Stimulated activated CD4-positive, alpha-beta T cell treated with anti-CD3 and anti-CD28 coated beads, Interleukin-2, amount 100 ng/mL, for 48 hours (primary cell): ENCODE data around the gene TPI1.
"Not testable (repeated sequence)": the region's sequence is repeated elsewhere in the genome, so short reads cannot be mapped to it uniquely, and the experiment has no call there.

ENCODE experiments used
- DNase-seq, 2 donors: peaks; one replicate each; pipeline ENCODE4 v3.0.0-alpha.2; 2020

Gene TPI1

DNA sequence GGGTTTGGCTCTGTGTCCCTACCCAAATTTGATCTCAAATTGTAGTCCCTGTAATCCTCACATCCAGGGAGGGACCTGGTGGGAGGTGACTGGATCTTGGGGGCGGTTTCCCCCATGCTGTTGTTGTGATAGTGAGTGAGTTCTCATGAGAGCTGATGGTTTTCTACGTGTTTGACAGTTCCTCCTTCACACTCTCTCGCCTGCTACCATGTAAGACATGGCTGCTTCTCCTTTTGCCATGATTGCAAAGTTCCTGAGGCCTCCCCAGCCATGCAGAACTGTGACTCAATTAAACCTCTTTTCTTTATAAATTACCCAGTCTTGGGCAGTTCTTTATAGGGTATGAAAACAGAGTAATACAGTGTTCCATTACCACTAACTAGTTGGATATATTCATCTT is 27.0 kb downstream of the TPI1 start:
- DNase-seq, result no peak

DNA sequence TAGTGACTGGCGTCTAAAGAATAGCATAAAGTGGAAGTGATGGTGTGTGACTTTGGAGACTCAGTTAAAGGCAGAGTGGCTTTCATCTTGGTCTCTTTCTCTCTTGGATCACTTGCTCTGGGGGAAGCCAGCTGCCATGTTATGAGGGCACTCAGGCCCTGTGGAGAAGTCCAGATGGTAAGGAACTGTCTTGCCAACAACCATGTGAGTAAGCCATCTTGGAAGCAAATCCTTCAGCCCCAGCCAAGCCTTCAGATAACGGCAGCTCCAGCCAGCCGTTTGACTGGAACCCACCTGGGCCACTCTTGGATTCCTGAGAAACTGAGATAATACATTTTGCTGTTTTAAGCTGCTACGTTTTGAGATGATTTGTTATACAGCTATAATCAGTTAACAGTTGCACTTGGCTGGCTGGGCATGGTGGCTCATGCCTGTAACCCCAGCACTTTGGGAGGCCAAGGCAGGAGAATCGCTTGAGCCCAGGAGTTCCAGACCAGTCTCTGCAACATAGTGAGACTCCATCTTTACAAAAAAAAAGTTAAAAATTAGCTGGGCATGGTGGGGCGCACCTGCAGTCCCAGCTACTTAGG is 29.6 kb downstream of the TPI1 start:
- no peak for DNase-seq

DNA sequence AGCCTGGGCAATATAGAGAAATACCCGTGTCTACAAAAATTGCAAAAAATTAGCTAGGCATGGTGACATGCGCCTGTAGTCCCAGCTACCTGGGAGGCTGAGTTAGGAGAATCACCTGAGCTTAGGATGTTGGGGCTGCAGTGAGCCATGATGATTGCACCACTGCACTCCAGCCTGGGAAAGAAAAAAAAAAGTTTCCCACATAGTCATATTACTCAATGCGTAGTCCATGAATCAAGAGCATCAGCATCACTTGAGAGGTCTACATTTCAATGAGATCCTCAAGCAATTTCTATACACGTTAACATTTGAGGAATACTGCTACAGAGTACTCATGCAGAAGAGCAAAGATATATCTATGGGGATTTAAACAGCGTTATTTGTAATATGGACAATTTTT is 32.1 kb downstream of the TPI1 start:
- DNase-seq, result no peak

DNA sequence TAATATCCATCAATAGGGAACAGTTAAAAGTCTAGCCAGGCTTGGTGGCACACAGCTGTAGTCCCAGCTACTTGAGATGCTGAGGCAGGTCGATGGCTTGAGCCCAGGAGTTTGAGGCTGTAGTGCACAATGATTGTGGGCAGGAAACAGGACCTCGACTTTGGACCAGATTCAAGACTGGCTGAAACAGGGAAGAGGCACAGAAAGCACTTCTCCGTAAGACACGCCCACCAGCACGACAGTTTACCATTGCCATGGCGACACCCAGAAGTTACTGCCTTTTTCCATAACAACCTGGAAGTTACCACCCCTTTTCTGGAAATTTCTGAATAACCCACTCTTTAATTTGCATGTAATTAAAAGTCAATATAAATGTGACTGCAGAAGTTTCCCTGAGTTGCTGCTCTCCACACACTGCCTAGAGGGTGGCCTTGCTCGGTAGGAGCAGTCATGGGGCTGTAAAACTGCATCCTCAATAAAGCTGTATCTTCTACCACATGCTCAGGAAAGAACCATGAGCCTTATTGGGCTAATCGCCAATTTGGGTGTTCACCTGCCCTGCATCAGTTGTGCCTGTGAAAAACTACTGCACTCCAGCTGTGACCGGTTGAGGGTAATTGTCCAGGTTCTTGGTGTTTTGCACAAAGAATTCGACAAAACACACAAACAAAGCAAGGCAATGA is 32.6 kb downstream of the TPI1 start:
- DNase-seq, result no peak

DNA sequence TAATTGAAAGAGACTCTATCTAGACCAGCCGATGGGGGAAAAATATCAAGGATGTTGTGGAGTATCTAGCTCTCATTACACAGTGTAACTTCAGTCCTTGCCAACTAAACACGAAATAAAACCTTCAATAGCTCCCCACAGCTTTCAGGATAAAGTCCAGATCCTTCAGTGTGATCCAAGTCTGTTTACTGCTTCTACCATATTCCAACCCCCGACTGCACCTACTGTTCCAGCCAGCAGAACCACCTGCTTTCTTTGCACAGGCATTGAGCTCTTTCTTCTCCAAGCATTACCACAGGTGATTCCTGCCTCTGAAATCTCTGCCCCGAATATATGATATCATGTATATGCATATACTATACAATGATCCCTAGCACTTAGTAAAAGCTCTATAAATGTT is 35.1 kb downstream of the TPI1 start:
- no peak for DNase-seq

GRCh38 chr12:6903722-6904121 is 36.4 kb downstream of the TPI1 start:
- no peak for DNase-seq

GRCh38 chr12:6904280-6905276 is 37.2 kb downstream of the TPI1 start, which contains the start of gene LRRC23:
Gene LRRC23 (plus strand): TSS chr12:6904822. CDS start chr12:6905634, 812 bp downstream.
- DNase-seq, result peak; percentile 97

GRCh38 chr12:6905414-6906040 is 38.2 kb downstream of the TPI1 start:
- no peak for DNase-seq

DNA sequence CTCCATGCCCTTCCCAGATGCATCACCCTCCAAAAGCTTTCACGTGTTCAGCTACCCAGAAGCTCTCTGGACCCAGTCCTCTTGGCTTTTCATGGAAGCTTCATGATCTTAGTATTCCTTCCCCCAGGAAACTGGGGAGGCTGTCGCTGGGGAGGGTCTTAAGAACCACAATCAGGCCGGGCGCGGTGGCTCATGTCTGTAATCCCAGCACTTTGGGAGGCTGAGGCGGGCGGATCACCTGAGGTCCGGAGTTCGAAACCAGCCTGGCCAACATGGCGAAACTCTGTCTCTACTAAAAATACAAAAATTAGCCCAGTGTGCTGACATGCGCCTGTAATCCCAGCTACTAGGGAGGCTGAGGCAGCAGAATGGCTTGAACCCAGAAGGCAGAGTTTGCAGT is 40.8 kb downstream of the TPI1 start:
- not testable (repeated sequence) for DNase-seq

GRCh38 chr12:6909421-6910145 is 42.3 kb downstream of the TPI1 start:
- no peak for DNase-seq

DNA sequence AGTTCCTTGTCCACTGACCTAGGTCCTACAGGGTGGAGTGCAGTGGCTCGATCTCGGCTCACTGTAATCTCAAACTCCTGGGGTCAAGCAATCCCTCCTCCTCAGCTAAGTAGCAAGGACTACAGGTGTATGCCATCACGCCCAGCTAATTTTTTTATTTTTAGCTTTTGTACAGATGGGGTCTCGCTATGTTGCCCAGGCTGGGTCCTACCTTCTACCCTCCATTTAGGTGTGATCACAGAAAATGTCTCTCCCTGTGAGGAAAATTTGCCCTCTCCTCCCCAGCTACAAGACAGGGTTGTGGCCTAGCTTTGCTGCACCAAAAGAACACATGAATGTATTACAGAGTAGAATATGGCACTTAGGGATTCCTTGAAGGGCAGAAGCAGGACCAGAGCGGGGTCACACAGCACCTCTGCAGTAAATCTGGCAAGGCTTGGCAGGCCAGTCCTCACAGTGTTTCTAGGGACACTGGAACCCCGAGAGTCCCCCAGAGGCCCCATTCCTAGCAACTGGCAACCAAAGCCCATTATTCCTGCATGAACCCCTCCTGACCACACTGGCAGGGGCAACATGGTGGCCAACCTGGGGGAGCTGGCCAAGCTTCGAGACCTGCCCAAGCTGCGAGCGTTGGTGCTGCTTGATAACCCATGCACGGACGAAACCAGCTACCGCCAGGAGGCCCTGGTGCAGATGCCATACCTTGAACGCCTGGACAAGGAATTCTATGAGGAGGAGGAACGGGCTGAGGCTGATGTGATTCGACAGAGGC is 45.0 kb downstream of the TPI1 start:
- DNase-seq, result no peak

DNA sequence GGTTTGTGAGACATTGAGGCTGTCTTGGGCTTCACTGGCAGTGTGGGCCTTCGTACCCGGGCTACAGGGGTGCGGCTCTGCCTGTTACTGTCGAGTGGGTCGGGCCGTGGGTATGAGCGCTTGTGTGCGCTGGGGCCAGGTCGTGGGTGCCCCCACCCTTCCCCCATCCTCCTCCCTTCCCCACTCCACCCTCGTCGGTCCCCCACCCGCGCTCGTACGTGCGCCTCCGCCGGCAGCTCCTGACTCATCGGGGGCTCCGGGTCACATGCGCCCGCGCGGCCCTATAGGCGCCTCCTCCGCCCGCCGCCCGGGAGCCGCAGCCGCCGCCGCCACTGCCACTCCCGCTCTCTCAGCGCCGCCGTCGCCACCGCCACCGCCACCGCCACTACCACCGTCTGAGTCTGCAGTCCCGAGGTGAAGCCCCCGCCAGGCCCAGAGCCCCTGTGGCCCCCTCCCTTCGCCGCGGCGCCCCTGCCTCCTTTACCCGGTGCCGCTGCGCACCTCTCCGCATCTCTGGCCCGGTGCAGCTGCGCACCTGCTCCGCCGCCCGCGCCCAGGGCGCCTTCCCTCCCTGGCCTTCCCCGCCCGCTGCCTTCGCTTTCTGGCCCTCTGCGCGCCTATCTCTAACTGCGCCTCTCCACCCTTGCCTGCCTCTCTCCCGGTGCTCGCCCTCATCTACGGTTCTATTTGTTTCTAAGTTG is 47.1 kb downstream of the TPI1 start, which contains the start of gene ENO2:
Gene ENO2 (plus strand): TSS at position 335 of the 701 bp plus-strand sequence. CDS start 1,253 bp downstream, outside the sequence.
- peak; percentile 70 to 73 for DNase-seq

DNA sequence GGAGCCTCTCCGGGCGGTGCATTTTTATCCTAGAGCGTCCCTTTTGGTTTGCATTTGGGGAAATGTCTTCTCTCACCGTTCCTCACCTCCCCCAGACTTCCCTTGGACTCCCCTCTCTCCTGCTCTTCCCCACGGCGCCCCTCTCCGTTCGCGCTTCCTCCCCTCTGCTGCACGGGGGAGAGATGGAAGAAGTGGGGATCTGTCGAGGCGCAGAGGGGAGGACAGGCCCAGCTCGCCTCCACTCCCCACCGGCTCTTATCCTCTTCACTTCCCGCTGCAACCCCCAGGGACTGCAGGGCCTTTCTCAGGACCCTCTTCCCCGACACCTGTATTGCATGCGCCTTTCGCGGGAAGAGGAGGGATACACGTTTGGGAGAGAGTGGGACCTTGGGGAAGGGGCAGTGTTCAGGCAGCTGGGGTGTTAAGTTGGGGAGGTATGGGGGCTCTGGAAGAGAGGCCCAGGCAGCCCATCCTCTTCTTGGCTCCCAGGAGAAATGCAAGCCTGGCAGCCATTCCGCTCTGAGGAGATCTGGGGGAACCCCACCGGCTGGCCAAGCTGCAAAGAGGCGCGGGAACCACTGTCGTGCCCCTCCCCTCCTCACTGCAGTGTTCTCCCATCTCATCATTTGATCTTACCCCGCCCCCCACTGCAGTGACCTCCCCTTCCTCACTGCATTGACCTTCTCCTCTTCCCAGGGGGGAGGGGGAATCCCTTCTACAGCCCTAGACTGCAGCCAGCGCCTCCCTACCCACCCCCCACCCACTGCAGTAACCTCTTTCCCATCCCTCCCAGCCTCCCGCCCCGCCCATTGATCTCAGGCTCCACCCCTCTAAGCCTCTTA is 47.8 kb downstream of the TPI1 start:
- no peak for DNase-seq

DNA sequence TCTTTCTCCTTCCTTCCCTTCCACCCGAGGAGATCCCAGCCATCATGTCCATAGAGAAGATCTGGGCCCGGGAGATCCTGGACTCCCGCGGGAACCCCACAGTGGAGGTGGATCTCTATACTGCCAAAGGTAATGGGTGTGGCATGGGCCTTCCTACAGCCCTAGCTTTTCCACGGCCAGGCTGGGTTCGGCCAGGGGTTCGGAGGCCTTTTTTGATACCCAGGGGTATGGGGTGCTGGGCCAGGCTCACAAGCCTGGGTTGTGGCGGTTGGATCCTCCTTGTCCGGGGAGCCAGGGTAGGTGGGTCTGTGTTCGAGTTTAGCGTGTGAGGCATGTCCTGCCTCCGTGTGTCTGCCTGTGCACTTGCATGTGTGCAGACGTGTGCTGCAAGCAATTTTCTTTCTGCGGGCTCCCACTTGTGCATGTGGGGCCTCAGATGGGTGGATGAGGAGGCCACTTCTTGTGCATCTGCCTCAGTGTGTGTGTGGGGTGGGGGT is 48.5 kb downstream of the TPI1 start:
- no peak for DNase-seq

GRCh38 chr12:6916426-6917200 is 49.3 kb downstream of the TPI1 start:
- no peak for DNase-seq

DNA sequence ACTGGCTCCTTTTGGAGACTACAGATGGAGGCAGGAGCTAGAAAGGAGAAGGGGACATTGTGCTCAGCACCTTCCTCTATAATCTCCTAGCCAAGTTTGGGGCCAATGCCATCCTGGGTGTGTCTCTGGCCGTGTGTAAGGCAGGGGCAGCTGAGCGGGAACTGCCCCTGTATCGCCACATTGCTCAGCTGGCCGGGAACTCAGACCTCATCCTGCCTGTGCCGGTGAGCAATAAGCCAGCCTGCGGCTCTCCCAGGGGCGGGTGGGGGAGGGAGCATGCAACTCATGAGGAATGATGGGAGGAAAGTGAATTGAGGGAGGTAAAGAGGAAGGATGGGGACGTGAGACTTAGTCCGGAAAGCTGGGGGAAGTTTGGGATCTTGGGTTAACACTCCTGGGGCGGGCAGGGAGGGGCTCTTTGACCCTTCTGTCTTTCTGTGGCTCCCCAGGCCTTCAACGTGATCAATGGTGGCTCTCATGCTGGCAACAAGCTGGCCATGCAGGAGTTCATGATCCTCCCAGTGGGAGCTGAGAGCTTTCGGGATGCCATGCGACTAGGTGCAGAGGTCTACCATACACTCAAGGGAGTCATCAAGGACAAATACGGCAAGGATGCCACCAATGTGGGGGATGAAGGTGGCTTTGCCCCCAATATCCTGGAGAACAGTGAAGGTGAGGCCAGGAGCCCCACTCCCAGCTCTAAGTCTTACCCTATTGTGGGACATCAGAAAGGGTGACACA is 50.3 kb downstream of the TPI1 start:
- DNase-seq, result no peak

DNA sequence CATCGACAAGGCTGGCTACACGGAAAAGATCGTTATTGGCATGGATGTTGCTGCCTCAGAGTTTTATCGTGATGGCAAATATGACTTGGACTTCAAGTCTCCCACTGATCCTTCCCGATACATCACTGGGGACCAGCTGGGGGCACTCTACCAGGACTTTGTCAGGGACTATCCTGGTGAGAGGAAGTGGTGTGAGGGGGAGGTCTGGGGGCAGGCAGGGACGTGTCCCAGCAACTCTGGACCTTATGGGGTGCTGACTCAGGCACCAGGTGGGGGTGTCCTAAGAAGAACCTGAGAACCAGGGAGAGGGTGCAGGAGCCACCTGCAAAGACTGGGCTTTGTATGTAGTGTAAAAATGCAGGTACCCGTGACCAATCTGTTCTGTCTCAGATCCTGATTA is 52.3 kb downstream of the TPI1 start:
- DNase-seq, result no peak
